ENCODE data around the gene TSSK2.
"Not testable (repeated sequence)": the region's sequence is repeated elsewhere in the genome, so short reads cannot be mapped to it uniquely, and the experiment has no call there.

DNA sequence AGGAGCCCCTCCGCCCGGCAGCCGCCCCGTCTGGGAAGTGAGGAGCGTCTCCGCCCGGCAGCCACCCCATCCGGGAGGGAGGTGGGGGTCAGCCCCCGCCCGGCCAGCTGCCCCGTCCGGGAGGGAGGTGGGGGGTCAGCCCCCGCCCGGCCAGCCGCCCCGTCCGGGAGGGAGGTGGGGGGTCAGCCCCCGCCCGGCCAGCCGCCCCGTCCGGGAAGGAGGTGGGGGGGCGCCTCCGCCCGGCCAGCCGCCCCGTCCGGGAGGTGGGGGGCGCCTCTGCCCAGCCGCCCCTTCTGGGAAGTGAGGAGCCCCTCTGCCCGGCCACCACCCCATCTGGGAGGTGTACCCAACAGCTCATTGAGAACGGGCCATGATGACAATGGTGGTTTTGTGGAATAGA is 46.5 kb upstream of the TSSK2 start:
- TF ChIP-seq CTCF (IDR thresholded peaks at IDR 0.05; ENCODE audit: low read depth, low read length); EZH2phosphoT487 (IDR thresholded peaks at IDR 0.05; ENCODE audit: low read depth): not testable (repeated sequence)
